WTC11 (cell line): Measurements from ENCODE around the gene AIF1. TPM values are rescaled to one million over a fixed set of nuclear protein-coding genes. Genes with fewer than 3 reads are reported as not detected.

ENCODE experiments used
- CREB1 ChIP-seq: sonication (generic); formaldehyde crosslinking; IDR thresholded peaks from 2 replicates; pipeline ENCODE4 v1.8.0; 2023; ENCODE audit warnings: mild to moderate bottlenecking, missing genetic modification reagents
- GTF2I ChIP-seq: fragments of 250-450 bp; sonication (Bioruptor Pico); conservative IDR thresholded peaks from 2 replicates; pipeline ENCODE4 v1.4.0; 2021; ENCODE audit warnings: mild to moderate bottlenecking
- KAT7 ChIP-seq: sonication (generic); formaldehyde crosslinking; IDR thresholded peaks from 2 replicates; pipeline ENCODE4 v1.8.1; 2023; ENCODE audit warnings: missing genetic modification reagents, mild to moderate bottlenecking, borderline replicate concordance
- NFATC4 ChIP-seq: fragments of 250-450 bp; sonication (Bioruptor Pico); IDR thresholded peaks from 2 replicates; pipeline ENCODE4 v1.9.0; 2021; ENCODE audit warnings: mild to moderate bottlenecking
- NR2C2 ChIP-seq: sonication (generic); formaldehyde crosslinking; IDR thresholded peaks from 2 replicates; pipeline ENCODE4 v1.8.0; 2022; ENCODE audit warnings: mild to moderate bottlenecking, missing genetic modification reagents
- PRRX2 ChIP-seq: fragments of 250-450 bp; sonication (Bioruptor Pico); IDR thresholded peaks from 2 replicates; pipeline ENCODE4 v1.8.0; 2021; ENCODE audit warnings: mild to moderate bottlenecking
- SP1 ChIP-seq: sonication (generic); formaldehyde crosslinking; conservative IDR thresholded peaks from 2 replicates; pipeline ENCODE4 v1.8.1; 2022; ENCODE audit warnings: missing genetic modification reagents
- TCF7 ChIP-seq: sonication (generic); formaldehyde crosslinking; IDR thresholded peaks from 2 replicates; pipeline ENCODE4 v1.8.0; 2022; ENCODE audit warnings: mild to moderate bottlenecking, low read depth, missing genetic modification reagents, moderate library complexity
- TEAD1 ChIP-seq: sonication (generic); formaldehyde crosslinking; IDR thresholded peaks from 2 replicates; pipeline ENCODE4 v1.8.0; 2022; ENCODE audit warnings: mild to moderate bottlenecking, missing genetic modification reagents
- ZNF317 ChIP-seq: sonication (generic); formaldehyde crosslinking; IDR thresholded peaks from 2 replicates; pipeline ENCODE4 v1.8.1; 2023; ENCODE audit warnings: low read depth, mild to moderate bottlenecking, moderate library complexity, missing genetic modification reagents, borderline replicate concordance
- ZNF671 ChIP-seq: fragments of 250-450 bp; sonication (Bioruptor Pico); IDR thresholded peaks from 2 replicates; pipeline ENCODE4 v1.8.0; 2021; ENCODE audit warnings: mild to moderate bottlenecking
- total RNA-seq: library from RNA; stranded (reverse); gene quantifications from 3 replicates; pipeline ENCODE4 v1.2.3, GENCODE V29; 2021
- TF ChIP-seq, protein P1 (sequence below): fragments of 250-450 bp; sonication (Bioruptor Pico); IDR thresholded peaks from 2 replicates; pipeline ENCODE4 v2.1.2; 2022; ENCODE audit warnings: mild to moderate bottlenecking, moderate library complexity
- TF ChIP-seq, protein P2 (sequence below): fragments of 250-450 bp; sonication (Bioruptor Pico); conservative IDR thresholded peaks from 2 replicates; pipeline ENCODE4 v1.9.0; 2021; ENCODE audit warnings: mild to moderate bottlenecking
- TF ChIP-seq, protein P3 (sequence below): sonication (generic); formaldehyde crosslinking; IDR thresholded peaks from 2 replicates; pipeline ENCODE4 v1.8.1; 2022; ENCODE audit warnings: mild to moderate bottlenecking, missing genetic modification reagents, moderate library complexity, borderline replicate concordance
- TF ChIP-seq, protein P4 (sequence below): sonication (generic); formaldehyde crosslinking; IDR thresholded peaks from 2 replicates; pipeline ENCODE4 v1.8.1; 2022; ENCODE audit warnings: mild to moderate bottlenecking, moderate library complexity, missing genetic modification reagents
- TF ChIP-seq, protein P5 (sequence below): sonication (generic); formaldehyde crosslinking; IDR thresholded peaks from 2 replicates; pipeline ENCODE4 v1.8.0; 2022; ENCODE audit warnings: missing genetic modification reagents
- TF ChIP-seq, protein P6 (sequence below): sonication (generic); formaldehyde crosslinking; IDR thresholded peaks from 2 replicates; pipeline ENCODE4 v1.8.0; 2022; ENCODE audit warnings: mild to moderate bottlenecking, missing genetic modification reagents
- TF ChIP-seq, protein P7 (sequence below): sonication (generic); formaldehyde crosslinking; IDR thresholded peaks from 2 replicates; pipeline ENCODE4 v1.8.0; 2022; ENCODE audit warnings: mild to moderate bottlenecking, missing genetic modification reagents
- TF ChIP-seq, protein P8 (sequence below): fragments of 250-450 bp; sonication (Bioruptor Pico); IDR thresholded peaks from 2 replicates; pipeline ENCODE4 v1.9.0; 2021; ENCODE audit warnings: mild to moderate bottlenecking, borderline replicate concordance
- TF ChIP-seq, protein P9 (sequence below): fragments of 250-450 bp; sonication (Bioruptor Pico); IDR thresholded peaks from 2 replicates; pipeline ENCODE4 v1.8.0; 2021; ENCODE audit warnings: mild to moderate bottlenecking

The AIF1 gene
- total RNA-seq, 1 experiment from 2014 or later = 5.4 TPM

DNA sequence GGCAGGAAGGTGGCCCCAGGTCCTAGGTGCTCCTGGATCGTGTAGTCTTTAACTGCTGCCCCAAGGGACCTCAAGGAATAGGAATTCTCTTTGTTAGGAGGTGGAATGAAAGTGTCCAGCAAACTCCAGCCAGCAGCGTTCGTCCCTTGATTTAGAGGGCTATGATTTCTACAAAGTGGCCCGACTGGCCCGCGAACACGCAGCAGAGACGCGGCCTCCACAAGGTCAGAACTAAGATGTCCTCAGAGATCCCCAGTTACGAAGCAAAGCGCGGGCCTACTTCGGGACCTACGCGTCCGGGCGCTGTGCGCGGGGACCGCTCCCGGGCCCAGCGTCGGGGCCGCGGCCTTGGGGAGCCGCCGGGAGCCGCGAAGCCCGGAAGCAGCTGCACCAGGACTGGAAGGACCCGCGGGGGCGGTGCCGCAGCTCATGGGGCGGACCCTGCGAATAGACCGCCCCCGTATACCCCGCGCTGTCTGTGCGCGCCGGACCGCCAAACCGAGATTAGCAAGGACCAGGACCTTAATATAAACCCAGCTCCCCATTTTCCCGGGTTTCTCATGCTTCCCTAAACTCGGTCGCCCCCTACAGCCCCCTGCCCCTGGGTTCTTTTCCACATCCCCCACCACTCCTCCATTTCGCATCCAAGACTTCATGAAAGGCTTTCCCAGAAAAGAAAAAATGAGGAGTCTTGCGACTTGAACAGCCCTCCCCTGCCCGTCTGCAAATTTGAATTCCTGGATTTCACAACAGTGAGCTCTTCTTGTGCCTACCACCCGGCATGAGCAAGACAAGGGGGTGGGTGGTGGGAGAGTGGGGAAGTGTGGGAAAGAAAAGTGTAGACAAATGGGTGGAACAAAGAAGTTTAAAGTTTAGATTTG lies 45.6 kb downstream of the AIF1 start, which contains the start of gene C6orf47 (continued):
- peak; percentile 81 for TF ChIP-seq NFATC4 (CRISPR knock-in tag)
- peak; percentile 33; the same call in 1 of the 2 replicates for TF ChIP-seq NR2C2 (CRISPR knock-in tag)
- TF ChIP-seq GTF2I = no peak
- TF ChIP-seq SP1 = peak; percentile 75
- TF ChIP-seq CREB1 = peak; percentile 12; the same call in 1 of the 2 replicates
- TF ChIP-seq, protein P1, sequence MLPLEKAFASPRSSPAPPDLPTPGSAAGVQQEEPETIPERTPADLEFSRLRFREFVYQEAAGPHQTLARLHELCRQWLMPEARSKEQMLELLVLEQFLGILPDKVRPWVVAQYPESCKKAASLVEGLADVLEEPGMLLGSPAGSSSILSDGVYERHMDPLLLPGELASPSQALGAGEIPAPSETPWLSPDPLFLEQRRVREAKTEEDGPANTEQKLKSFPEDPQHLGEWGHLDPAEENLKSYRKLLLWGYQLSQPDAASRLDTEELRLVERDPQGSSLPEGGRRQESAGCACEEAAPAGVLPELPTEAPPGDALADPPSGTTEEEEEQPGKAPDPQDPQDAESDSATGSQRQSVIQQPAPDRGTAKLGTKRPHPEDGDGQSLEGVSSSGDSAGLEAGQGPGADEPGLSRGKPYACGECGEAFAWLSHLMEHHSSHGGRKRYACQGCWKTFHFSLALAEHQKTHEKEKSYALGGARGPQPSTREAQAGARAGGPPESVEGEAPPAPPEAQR (CRISPR knock-in tag) = no peak
- TF ChIP-seq, protein P2, sequence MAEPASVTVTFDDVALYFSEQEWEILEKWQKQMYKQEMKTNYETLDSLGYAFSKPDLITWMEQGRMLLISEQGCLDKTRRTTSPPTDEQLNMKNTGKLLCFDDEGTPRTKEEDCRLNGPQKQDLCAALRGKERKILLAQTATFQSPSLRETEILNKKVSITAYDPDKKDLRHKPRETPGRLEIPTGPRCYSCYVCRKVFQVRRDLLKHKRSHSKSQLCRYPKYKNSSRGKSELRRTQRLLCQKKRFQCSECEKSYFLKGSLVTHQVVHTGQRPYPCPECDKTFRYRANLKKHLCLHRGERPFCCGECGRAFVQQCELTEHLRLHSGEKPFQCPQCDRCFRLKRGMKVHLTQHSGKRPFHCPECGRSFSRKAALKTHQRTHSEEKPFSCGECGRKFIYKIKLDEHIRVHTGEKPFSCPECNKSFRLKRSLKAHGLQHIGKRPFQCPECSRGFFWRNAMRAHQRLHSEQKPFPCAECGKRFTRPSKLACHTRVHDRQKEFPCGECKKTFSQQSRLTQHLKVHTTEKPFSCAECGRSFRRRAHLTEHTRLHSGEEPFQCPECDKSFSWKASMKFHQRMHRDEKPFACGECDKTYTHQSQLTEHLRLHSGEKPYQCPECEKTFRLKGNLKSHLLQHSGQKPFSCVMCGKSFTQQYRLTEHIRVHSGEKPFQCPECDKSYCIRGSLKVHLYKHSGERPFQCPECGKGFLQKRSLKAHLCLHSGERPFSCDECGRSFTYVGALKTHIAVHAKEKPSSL = 0 out of 2 replicates have a peak, but pooled peaks have one; percentile 58
- TF ChIP-seq, protein P3, sequence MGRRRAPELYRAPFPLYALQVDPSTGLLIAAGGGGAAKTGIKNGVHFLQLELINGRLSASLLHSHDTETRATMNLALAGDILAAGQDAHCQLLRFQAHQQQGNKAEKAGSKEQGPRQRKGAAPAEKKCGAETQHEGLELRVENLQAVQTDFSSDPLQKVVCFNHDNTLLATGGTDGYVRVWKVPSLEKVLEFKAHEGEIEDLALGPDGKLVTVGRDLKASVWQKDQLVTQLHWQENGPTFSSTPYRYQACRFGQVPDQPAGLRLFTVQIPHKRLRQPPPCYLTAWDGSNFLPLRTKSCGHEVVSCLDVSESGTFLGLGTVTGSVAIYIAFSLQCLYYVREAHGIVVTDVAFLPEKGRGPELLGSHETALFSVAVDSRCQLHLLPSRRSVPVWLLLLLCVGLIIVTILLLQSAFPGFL (CRISPR knock-in tag) = 0 out of 2 replicates have a peak, but pooled peaks have one; percentile 66
- TF ChIP-seq, protein P4, sequence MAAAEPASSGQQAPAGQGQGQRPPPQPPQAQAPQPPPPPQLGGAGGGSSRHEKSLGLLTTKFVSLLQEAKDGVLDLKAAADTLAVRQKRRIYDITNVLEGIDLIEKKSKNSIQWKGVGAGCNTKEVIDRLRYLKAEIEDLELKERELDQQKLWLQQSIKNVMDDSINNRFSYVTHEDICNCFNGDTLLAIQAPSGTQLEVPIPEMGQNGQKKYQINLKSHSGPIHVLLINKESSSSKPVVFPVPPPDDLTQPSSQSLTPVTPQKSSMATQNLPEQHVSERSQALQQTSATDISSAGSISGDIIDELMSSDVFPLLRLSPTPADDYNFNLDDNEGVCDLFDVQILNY = peak; percentile 85
- TF ChIP-seq, protein P5, sequence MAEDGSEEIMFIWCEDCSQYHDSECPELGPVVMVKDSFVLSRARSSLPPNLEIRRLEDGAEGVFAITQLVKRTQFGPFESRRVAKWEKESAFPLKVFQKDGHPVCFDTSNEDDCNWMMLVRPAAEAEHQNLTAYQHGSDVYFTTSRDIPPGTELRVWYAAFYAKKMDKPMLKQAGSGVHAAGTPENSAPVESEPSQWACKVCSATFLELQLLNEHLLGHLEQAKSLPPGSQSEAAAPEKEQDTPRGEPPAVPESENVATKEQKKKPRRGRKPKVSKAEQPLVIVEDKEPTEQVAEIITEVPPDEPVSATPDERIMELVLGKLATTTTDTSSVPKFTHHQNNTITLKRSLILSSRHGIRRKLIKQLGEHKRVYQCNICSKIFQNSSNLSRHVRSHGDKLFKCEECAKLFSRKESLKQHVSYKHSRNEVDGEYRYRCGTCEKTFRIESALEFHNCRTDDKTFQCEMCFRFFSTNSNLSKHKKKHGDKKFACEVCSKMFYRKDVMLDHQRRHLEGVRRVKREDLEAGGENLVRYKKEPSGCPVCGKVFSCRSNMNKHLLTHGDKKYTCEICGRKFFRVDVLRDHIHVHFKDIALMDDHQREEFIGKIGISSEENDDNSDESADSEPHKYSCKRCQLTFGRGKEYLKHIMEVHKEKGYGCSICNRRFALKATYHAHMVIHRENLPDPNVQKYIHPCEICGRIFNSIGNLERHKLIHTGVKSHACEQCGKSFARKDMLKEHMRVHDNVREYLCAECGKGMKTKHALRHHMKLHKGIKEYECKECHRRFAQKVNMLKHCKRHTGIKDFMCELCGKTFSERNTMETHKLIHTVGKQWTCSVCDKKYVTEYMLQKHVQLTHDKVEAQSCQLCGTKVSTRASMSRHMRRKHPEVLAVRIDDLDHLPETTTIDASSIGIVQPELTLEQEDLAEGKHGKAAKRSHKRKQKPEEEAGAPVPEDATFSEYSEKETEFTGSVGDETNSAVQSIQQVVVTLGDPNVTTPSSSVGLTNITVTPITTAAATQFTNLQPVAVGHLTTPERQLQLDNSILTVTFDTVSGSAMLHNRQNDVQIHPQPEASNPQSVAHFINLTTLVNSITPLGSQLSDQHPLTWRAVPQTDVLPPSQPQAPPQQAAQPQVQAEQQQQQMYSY (CRISPR knock-in tag) = peak; percentile 83
- TF ChIP-seq TCF7 = no peak
- TF ChIP-seq, protein P6, sequence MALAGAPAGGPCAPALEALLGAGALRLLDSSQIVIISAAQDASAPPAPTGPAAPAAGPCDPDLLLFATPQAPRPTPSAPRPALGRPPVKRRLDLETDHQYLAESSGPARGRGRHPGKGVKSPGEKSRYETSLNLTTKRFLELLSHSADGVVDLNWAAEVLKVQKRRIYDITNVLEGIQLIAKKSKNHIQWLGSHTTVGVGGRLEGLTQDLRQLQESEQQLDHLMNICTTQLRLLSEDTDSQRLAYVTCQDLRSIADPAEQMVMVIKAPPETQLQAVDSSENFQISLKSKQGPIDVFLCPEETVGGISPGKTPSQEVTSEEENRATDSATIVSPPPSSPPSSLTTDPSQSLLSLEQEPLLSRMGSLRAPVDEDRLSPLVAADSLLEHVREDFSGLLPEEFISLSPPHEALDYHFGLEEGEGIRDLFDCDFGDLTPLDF (CRISPR knock-in tag) = 0 out of 2 replicates have a peak, but pooled peaks have one; percentile 23
- TF ChIP-seq, protein P7, sequence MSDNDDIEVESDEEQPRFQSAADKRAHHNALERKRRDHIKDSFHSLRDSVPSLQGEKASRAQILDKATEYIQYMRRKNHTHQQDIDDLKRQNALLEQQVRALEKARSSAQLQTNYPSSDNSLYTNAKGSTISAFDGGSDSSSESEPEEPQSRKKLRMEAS (CRISPR knock-in tag) = peak; percentile 63; the same call in 1 of the 2 replicates
- peak; percentile 89 for TF ChIP-seq PRRX2 (CRISPR knock-in tag)
- peak; percentile 53; the same call in 1 of the 2 replicates for TF ChIP-seq TEAD1
- peak; percentile 70; the same call in 1 of the 2 replicates for TF ChIP-seq ZNF671
- TF ChIP-seq, protein P8, sequence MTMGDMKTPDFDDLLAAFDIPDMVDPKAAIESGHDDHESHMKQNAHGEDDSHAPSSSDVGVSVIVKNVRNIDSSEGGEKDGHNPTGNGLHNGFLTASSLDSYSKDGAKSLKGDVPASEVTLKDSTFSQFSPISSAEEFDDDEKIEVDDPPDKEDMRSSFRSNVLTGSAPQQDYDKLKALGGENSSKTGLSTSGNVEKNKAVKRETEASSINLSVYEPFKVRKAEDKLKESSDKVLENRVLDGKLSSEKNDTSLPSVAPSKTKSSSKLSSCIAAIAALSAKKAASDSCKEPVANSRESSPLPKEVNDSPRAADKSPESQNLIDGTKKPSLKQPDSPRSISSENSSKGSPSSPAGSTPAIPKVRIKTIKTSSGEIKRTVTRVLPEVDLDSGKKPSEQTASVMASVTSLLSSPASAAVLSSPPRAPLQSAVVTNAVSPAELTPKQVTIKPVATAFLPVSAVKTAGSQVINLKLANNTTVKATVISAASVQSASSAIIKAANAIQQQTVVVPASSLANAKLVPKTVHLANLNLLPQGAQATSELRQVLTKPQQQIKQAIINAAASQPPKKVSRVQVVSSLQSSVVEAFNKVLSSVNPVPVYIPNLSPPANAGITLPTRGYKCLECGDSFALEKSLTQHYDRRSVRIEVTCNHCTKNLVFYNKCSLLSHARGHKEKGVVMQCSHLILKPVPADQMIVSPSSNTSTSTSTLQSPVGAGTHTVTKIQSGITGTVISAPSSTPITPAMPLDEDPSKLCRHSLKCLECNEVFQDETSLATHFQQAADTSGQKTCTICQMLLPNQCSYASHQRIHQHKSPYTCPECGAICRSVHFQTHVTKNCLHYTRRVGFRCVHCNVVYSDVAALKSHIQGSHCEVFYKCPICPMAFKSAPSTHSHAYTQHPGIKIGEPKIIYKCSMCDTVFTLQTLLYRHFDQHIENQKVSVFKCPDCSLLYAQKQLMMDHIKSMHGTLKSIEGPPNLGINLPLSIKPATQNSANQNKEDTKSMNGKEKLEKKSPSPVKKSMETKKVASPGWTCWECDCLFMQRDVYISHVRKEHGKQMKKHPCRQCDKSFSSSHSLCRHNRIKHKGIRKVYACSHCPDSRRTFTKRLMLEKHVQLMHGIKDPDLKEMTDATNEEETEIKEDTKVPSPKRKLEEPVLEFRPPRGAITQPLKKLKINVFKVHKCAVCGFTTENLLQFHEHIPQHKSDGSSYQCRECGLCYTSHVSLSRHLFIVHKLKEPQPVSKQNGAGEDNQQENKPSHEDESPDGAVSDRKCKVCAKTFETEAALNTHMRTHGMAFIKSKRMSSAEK (CRISPR knock-in tag) = 0 out of 2 replicates have a peak, but pooled peaks have one; percentile 18
- TF ChIP-seq, protein P9, sequence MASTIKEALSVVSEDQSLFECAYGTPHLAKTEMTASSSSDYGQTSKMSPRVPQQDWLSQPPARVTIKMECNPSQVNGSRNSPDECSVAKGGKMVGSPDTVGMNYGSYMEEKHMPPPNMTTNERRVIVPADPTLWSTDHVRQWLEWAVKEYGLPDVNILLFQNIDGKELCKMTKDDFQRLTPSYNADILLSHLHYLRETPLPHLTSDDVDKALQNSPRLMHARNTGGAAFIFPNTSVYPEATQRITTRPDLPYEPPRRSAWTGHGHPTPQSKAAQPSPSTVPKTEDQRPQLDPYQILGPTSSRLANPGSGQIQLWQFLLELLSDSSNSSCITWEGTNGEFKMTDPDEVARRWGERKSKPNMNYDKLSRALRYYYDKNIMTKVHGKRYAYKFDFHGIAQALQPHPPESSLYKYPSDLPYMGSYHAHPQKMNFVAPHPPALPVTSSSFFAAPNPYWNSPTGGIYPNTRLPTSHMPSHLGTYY (CRISPR knock-in tag) = peak; percentile 84
- 0 out of 2 replicates have a peak, but pooled peaks have one; percentile 34 for TF ChIP-seq KAT7 (CRISPR knock-in tag)
- peak; percentile 42; the same call in 1 of the 2 replicates for TF ChIP-seq ZNF317 (CRISPR knock-in tag)
